NCI-H2171 treated with DMSO at 0.1 percent for 48 hours (cell line): ENCODE measurements around the gene KIF13A.
"Not testable (repeated sequence)": the region's sequence is repeated elsewhere in the genome, so short reads cannot be mapped to it uniquely, and the experiment has no call there.

Source experiments
- DNase-seq: peaks from one replicate; lab custom pipeline; 2025; lab: John Stamatoyannopoulos, UW

KIF13A gene

GRCh38 chr6:17900011-17900410 lies 87.4 kb downstream of the KIF13A start:
- DNase-seq, result no peak

GRCh38 chr6:17899491-17899890 lies 87.9 kb downstream of the KIF13A start:
- DNase-seq, result no peak

- no peak for DNase-seq
Observed at GRCh38 chr6:17897681-17898080, 89.8 kb downstream of the KIF13A start.

- no peak for DNase-seq
Observed at GRCh38 chr6:17894905-17895304, 92.5 kb downstream of the KIF13A start.

GRCh38 chr6:17894191-17894590 lies 93.2 kb downstream of the KIF13A start:
- DNase-seq, result no peak

GRCh38 chr6:17892097-17892686 lies 95.2 kb downstream of the KIF13A start:
- no peak for DNase-seq

GRCh38 chr6:17890309-17890708 lies 97.1 kb downstream of the KIF13A start:
- no peak for DNase-seq

GRCh38 chr6:17889777-17890176 lies 97.7 kb downstream of the KIF13A start:
- DNase-seq, result not testable (repeated sequence)

GRCh38 chr6:17886891-17887290 lies 100.5 kb downstream of the KIF13A start:
- DNase-seq, result peak; percentile 97

GRCh38 chr6:17885889-17886576 lies 101.4 kb downstream of the KIF13A start:
- DNase-seq, result no peak

GRCh38 chr6:17884498-17885478 lies 102.6 kb downstream of the KIF13A start:
- peak; percentile 30 for DNase-seq

GRCh38 chr6:17883665-17884497 lies 103.6 kb downstream of the KIF13A start:
- no peak for DNase-seq

- no peak for DNase-seq
Observed at GRCh38 chr6:17881085-17881858, 106.2 kb downstream of the KIF13A start.

GRCh38 chr6:17879184-17879583 lies 108.3 kb downstream of the KIF13A start:
- DNase-seq, result no peak

GRCh38 chr6:17878734-17879133 lies 108.7 kb downstream of the KIF13A start:
- no peak for DNase-seq

- DNase-seq, result no peak
Observed at GRCh38 chr6:17877895-17878440, 109.5 kb downstream of the KIF13A start.

- DNase-seq, result no peak
Observed at GRCh38 chr6:17877196-17877894, 110.1 kb downstream of the KIF13A start.

GRCh38 chr6:17874753-17875152 lies 112.7 kb downstream of the KIF13A start:
- DNase-seq, result no peak

- DNase-seq, result no peak
Observed at GRCh38 chr6:17872908-17873307, 114.5 kb downstream of the KIF13A start.

- no peak for DNase-seq
Observed at GRCh38 chr6:17871836-17872235, 115.6 kb downstream of the KIF13A start.
